Spleen (tissue), 11 donors: ENCODE data around the gene WNK1. TPM values are rescaled to one million over a fixed set of nuclear protein-coding genes. Genes with fewer than 3 reads are reported as not detected.

Experiments used
- DNase-seq: peaks from one replicate; pipeline ENCODE4 v3.0.0-alpha.2; 2020
- H3K27ac ChIP-seq, 8 donors: fragments of 200-600 bp; sonication (generic) in 7 of 8; 1 replicate in 4 of 8; 2 replicates in 4 of 8; pipeline versions ENCODE4 v1.5.0 to v1.8.0; 2016 to 2021; ENCODE audit warnings: inconsistent platforms in 4 of 8, mild to moderate bottlenecking in 4 of 8, moderate library complexity in 1 of 8
- H3K27me3 ChIP-seq, 7 donors: fragments of 200-600 bp; sonication (generic) in 6 of 7; replicated peaks in 1 of 7; 1 replicate in 4 of 7; 2 replicates in 3 of 7; pipeline versions ENCODE4 v1.5.0 to v1.8.0; 2016 to 2021; ENCODE audit warnings: inconsistent platforms in 3 of 7, mild to moderate bottlenecking in 1 of 7
- H3K36me3 ChIP-seq, 6 donors: fragments of 200-600 bp; sonication (generic) in 5 of 6; 1 replicate in 4 of 6; 2 replicates in 2 of 6; pipeline versions ENCODE4 v1.5.0 to v1.8.0; 2016 to 2021; ENCODE audit warnings: inconsistent platforms in 2 of 6
- H3K4me1 ChIP-seq, 6 donors: fragments of 200-600 bp; sonication (generic) in 5 of 6; 1 replicate in 3 of 6; 2 replicates in 3 of 6; pipeline versions ENCODE4 v1.5.0 to v1.8.0; 2016 to 2021; ENCODE audit warnings: inconsistent platforms in 3 of 6
- H3K4me3 ChIP-seq, 8 donors: fragments of 200-600 bp; sonication (generic) in 7 of 8; 1 replicate in 4 of 8; 2 replicates in 4 of 8; pipeline versions ENCODE4 v1.5.0 to v1.8.0; 2016 to 2021; ENCODE audit warnings: inconsistent platforms in 4 of 8, mild to moderate bottlenecking in 4 of 8, moderate library complexity in 2 of 8
- H3K9me3 ChIP-seq, 8 donors: fragments of 200-600 bp; sonication (generic) in 7 of 8; 1 replicate in 4 of 8; 2 replicates in 4 of 8; pipeline versions ENCODE4 v1.5.0 to v1.8.0; 2016 to 2021; ENCODE audit warnings: inconsistent platforms in 4 of 8
- CTCF ChIP-seq, 11 experiments: fragments of 200-600 bp in 7 of 11; fragments of 450-650 bp in 4 of 11; sonication (generic) in 4 of 11; IDR thresholded peaks in 8 of 11; conservative IDR thresholded peaks in 3 of 11; 1 replicate in 7 of 11; 2 replicates in 4 of 11; pipeline versions ENCODE4 v1.4.0 to v1.8.0; 2016 to 2021; ENCODE audit warnings: antibody characterized with exemption in 11 of 11, inconsistent platforms in 4 of 11, mild to moderate bottlenecking in 1 of 11
- POLR2A ChIP-seq, 3 donors: fragments of 450-650 bp; IDR thresholded peaks; one replicate each; pipeline ENCODE4 v1.5.1; 2017; ENCODE audit warnings: antibody characterized with exemption in 3 of 3, mild to moderate bottlenecking in 1 of 3
- POLR2AphosphoS5 ChIP-seq, 3 donors: sonication (generic); formaldehyde crosslinking; IDR thresholded peaks; one replicate each; pipeline ENCODE4 v1.5.1; 2017; ENCODE audit warnings: antibody characterized with exemption in 3 of 3
- WGBS, 5 donors: extraction: QIAGEN DNeasy Blood & Tissue Kit in 3 of 5; methylation state at CpG; one replicate each; pipeline versions ENCODE4 v1.1.5 to v1.1.7; 2013 to 2018; 5-methylcytosine and 5-hydroxymethylcytosine counted together
- intact Hi-C: fragments of 100-400 bp; cut with DNase I; formaldehyde crosslinking; loops from one replicate; pipeline ENCODE4 v1.15.0; 2023; ENCODE audit warnings: low total_unique reads
- polyA plus RNA-seq, 3 donors: library from polyadenylated mRNA; stranded (reverse); fragments of 200-250 nt; gene quantifications; one replicate each; pipeline ENCODE4 v1.2.1, GENCODE V29; 2013
- total RNA-seq, 7 donors: library from RNA; depleted of rRNA in 3 of 7; stranded (reverse); fragments of >200 nt in 3 of 7; fragmentation: NEBNext Ultra II Directional in 4 of 7; extraction: Animal tissue kit (Norgen Biotek cat#: 25700) in 4 of 7; gene quantifications; one replicate each; pipeline versions ENCODE4 v1.1.0 to v1.2.1, GENCODE V29; 2016 to 2021
- donor health status: healthy with polysubstance abuse.
- donor health status: DM: no; HTN: no; CAD: no; lungs with moderate emphysema.
- donor health status: DM: no; HTN: no; CAD: no.
- donor health status: Bipolar disorder and iron deficiency.
- donor health status: healthy.
- donor health status: DM: no; HTN: no; CAD: no.
- donor health status: DM: yes; HTN: yes; CAD: no.

The WNK1 gene
- total and polyA plus RNA-seq, 10 donors = 8.8 to 261 (median 202) TPM

- no peak for DNase-seq
- peaks cover 0 to 26% (median 5%) of the 10 kb centered on the region in 6 donors for H3K4me1 ChIP-seq
- H3K4me3 ChIP-seq = no peak overlapping the region
- intact Hi-C loops = no loop called here
- H3K36me3 ChIP-seq = no peaks in the 10 kb centered on the region
- H3K9me3 ChIP-seq = no peaks in the 10 kb centered on the region
- no peak for TF ChIP-seq POLR2A (IDR thresholded peaks at IDR 0.05)
- TF ChIP-seq CTCF (IDR thresholded peaks at IDR 0.05 in 8 of 11, conservative IDR thresholded peaks at IDR 0.05 in 3 of 11) = no peak
- TF ChIP-seq POLR2AphosphoS5 (IDR thresholded peaks at IDR 0.05) = no peak
- H3K27ac ChIP-seq = no peak overlapping the region
- 84 to 89% (median 85%) methylated on average over 6 of the region's 6 CpGs for WGBS, 5 donors
- H3K27me3 ChIP-seq = no peaks in the 10 kb centered on the region
Measured at GRCh38 chr12:740921-741320, 11.5 kb upstream of the WNK1 start.

GRCh38 chr12:749751-750270 is 2.6 kb upstream of the WNK1 start:
- Histone ChIP-seq H3K9me3 (no peaks in the 10 kb centered on the region), H3K27me3 (no peaks in the 10 kb centered on the region), H3K4me1 (peaks cover 6 to 37% (median 27%) of the 10 kb centered on the region in 6 donors), H3K27ac (peak overlapping the region; percentile 85 to 100 (median 98)), H3K4me3 (no peak overlapping the region), H3K36me3 (no peaks in the 10 kb centered on the region)
- WGBS, 5 donors = 60 to 89% (median 85%) methylated on average over 1 of the region's 1 CpG
- no peak for DNase-seq
- no peak for TF ChIP-seq CTCF (IDR thresholded peaks at IDR 0.05 in 8 of 11, conservative IDR thresholded peaks at IDR 0.05 in 3 of 11)
- no peak for TF ChIP-seq POLR2A (IDR thresholded peaks at IDR 0.05)
- TF ChIP-seq POLR2AphosphoS5 (IDR thresholded peaks at IDR 0.05) = no peak
- intact Hi-C loops = loop anchor here (10.0 kb wide), 3 partner anchors 55 to 175 kb away; no protein-coding TSS in a partner anchor

- WGBS, 5 donors = 7 to 8% (median 8%) methylated on average over 7 of the region's 7 CpGs
- DNase-seq = no peak
- H3K27ac ChIP-seq = peak overlapping the region; percentile 85 to 100 (median 98)
Measured at GRCh38 chr12:750366-751191, 1.8 kb upstream of the WNK1 start.

More at GRCh38 chr12:750366-751191, 1.8 kb upstream of the WNK1 start:
- Histone ChIP-seq H3K27me3 (no peaks in the 10 kb centered on the region), H3K4me3 (peak overlapping the region in 7 of 8 donors; percentile 70 to 88 (median 75)), H3K4me1 (peaks cover 9 to 44% (median 34%) of the 10 kb centered on the region in 6 donors), H3K36me3 (no peaks in the 10 kb centered on the region), H3K9me3 (no peaks in the 10 kb centered on the region)
- intact Hi-C loops = loop anchor here (10.0 kb wide), 3 partner anchors 54 to 176 kb away; no protein-coding TSS in a partner anchor
- TF ChIP-seq POLR2A (IDR thresholded peaks at IDR 0.05) (no peak), POLR2AphosphoS5 (IDR thresholded peaks at IDR 0.05) (no peak), CTCF (IDR thresholded peaks at IDR 0.05 in 8 of 11, conservative IDR thresholded peaks at IDR 0.05 in 3 of 11) (no peak)
